GM19023 (cell line): ENCODE data around the gene KRT77.
"Not testable (repeated sequence)": the region's sequence is repeated elsewhere in the genome, so short reads cannot be mapped to it uniquely, and the experiment has no call there.

Experiments
- ATAC-seq: cut with Tn5 transposase; IDR thresholded peaks from one replicate; pipeline ENCODE4 v1.9.1; 2021; ENCODE audit warnings: mild to moderate bottlenecking, moderate library complexity; ENCODE audit not compliant: unreplicated experiment

Gene KRT77

DNA sequence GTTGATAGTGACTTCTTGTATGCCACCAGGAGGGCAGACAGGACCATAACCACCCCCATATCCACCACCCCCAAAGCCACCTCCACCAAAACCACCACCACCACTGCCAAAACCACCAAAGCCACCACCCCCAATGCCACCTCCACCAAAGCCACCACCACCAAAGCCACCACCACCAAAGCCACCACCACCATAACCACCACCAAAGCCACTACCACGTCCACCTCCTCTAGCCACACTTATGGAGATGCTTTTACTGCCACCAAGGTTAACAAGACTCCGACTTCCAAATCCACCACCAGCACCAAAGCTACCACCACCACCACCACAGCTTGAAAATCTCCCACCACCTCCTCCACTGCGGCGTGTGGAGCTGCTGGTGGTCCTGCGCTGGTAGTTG lies 23.4 kb downstream of the KRT77 start:
- no peak for ATAC-seq

DNA sequence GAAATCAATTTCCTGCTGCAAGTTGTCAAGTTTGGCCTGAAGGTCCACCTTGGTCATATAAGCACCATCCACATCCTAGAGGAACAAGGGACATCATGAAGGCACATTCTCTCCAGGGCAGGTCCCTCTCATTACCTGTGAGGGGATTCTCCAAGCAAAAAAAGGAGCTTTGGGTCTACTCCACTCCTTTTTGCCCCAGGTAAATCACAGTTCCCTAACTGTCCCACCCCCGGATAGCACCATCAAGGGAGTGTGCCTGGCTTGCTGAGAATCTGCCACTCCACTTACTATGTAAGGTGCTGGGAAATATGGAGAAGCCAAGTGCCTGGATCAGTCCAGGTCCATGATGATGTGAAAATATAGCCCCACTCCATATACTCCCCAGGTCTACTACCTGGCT lies 25.7 kb downstream of the KRT77 start:
- ATAC-seq = no peak

DNA sequence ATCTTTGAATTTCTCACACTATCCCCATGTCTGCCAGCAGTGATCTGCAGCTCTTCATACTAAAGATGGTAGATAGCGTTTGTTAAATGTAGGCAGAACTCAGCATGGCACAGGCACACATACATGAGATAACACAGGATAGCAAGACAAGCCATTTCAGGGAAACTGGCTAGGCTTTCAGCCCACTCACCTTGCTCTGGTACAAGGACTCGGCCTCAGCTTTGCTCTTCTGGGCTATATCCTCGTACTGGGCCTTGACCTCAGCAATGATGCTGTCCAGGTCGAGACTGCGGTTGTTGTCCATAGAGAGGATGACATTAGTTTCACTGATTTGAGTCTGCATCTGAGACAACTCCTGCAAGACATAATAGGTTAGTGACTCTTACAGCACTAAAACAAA lies 26.2 kb downstream of the KRT77 start:
- no peak for ATAC-seq

DNA sequence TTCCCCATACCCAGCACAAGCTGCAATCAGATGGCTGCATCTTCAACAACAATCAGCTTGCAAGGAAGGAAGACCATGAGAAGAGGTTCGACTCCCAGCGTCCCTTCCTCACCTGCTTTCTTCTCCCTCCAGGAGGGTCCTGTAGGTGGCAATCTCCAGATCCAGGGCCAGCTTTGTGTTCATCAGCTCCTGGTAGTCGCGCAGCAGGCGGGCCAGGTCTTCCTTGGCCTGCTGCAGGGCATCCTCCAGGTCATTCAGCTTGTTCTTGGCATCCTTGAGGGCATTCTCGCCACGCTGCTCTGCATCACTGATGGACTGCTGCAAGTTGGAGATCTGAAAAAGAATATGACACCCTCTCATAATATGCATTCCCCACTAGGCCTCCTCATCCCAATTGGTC lies 27.2 kb downstream of the KRT77 start:
- no peak for ATAC-seq

DNA sequence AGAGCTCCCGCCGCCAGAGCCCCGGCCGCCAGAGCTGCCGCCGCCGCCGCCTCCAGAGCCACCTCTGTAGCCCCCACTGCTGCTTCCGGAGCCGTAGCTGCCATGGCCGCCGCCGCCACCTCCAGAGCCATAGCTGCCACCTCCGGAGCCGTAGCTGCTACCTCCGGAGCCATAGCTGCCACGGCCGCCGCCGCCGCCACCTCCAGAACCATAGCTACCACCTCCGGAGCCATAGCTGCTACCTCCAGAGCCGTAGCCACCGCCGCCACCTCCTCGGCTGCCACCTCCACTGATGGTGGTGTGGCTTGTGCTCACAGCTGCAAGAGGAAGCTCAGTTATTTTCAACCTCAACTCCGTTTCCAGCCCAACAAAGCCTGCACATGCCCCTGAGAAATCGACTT lies 28.0 kb downstream of the KRT77 start:
- no peak for ATAC-seq

DNA sequence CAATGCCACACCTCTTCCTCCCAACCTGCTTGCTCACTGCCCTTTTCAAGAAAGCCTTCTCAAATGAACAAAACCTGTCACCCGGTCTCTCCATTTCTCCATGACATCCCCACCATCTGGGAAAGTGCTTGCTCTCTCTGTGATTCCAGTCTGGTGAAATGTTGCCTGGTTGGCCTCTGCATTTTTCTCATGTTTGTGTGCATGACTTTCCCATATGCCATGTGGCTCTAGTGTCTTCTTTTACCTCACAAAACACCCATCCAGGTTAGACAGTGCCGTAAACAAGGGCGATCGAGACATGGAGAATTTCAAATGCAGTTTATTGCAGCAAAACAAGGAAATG lies 28.9 kb downstream of the KRT77 start:
- ATAC-seq = no peak

DNA sequence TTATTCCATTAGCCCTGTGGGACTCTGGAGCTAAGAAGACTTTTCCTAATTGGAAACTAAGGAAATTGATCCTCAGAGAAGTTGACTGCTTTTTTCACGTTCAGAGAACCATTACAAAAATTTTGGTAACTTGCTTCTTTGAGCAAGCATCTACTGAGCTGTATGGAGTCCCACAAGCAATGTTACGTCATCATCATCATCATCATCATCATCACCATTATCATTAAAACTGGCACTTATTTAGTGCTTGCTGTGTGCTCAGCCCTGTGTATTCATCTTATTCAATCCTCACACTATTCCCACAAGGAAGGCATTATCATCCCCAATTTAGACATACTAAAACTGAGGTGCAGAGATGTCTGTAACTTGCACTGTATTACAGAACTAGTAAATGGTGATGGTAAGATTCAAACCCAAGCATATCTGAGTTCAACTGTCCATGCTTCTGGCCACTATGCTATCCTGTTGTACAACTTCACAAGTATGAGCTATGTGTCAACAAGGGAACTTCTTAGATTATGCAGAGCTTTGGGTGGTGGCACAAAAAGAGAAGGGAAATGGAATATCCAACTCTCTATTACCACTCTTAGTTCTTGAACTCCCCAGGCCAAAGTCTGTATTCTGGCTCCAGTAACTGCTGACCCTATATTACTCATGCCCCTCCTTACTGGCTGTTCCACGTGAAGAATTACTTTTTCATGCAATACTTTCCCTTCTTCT lies 29.5 kb downstream of the KRT77 start:
- no peak for ATAC-seq

DNA sequence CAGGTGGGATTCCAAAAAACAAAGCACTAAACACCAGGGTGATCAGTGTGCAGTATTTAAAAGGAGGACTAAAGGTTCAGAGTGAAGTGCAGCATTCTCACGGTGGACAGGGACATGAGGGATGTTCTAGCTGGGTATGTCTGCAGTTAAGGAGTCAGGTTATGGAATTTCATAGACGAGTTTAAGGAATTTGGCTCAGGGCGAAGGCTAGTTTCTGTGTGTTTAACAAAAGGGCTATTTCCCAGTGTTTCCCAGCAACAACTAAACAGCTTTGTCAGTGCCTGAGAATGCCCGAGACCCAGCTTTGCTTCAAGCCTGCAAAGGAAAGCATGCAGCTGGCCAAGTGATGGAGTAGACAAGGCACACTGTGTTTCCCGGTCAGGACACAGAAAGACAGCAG lies 30.1 kb downstream of the KRT77 start:
- no peak for ATAC-seq

DNA sequence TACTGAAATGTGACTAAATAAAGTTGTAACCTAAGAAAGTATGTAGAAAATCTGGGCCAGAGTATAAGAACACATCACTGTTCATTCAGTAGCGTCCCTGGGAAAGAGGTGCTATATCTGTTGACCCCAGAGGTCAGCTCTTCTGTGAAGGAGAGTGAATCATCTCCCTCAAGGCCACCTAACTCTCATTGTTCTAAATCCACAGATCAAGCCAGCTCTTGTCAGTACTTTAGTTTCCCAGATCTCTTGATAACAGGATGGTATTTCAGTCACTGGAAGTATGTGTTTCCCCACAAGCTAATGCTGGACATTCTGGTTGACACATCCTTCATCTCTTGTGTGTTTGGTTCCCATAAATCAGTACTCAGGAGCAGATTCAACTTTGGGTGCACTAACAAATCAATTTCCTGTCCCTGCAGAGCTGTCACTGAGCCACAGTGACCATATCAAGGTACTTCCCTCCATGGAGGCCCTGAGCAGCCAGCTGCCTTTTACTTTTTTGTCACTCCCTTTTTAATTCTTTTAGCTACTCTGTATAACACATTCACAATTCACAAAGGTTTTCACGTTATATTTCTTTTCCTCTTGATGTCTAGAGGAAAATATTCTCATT lies 30.9 kb downstream of the KRT77 start:
- ATAC-seq = no peak

DNA sequence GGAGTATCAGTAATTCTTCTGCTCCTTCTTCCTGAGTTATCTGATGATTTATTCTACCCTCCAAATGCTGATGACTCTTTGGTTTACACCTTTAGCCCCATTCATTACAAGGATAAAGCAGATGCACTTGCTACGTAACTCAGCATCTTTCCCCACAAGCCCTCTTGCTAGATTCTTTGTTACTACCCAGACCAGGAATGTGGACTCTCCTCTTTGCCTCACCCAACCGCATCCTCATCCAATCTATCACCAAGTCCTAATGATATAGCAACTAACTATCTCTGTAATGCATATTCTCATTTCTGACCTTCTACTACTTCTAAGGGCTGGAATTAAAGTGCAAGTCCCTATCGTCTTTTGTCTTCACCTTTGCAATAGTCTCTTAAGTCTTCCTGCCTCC lies 32.4 kb downstream of the KRT77 start:
- ATAC-seq = no peak

DNA sequence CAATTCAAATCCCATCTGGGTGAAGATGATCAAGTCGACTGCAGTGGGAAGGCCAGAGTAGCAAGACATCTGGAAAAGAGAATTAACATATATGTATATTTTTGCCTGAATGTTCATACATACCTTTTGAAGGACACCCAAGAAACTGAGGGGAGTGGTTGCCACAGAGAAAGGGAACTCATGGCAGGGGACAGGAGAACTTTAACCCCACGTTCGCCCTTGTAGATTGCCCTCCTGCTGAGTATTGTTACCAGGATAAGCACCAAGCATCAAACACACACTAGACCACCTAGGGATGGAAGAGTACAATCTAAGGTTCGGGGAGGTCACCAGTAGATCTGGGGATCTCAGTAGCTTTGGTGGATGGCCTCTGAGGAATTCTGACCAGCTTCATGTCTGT lies 32.8 kb downstream of the KRT77 start:
- ATAC-seq = no peak

DNA sequence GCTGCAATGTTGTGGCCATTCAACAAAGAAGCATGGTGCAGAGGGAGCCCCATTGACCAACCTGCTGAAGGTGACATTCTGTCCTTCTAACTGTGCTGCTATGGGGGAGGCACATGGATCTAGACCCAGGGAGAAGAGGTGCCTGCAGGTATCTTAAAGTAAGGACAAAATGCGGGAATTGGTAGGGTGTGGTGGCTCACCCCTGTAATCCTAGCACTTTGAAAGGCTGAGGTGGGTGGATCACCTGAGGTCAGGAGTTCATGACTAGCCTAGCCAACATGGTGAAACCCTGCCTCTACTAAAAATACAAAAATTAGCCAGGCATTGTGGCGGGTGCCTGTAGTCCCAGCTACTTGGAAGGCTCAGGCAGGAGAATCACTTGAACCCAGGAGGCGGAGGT lies 33.4 kb downstream of the KRT77 start:
- ATAC-seq = not testable (repeated sequence)

DNA sequence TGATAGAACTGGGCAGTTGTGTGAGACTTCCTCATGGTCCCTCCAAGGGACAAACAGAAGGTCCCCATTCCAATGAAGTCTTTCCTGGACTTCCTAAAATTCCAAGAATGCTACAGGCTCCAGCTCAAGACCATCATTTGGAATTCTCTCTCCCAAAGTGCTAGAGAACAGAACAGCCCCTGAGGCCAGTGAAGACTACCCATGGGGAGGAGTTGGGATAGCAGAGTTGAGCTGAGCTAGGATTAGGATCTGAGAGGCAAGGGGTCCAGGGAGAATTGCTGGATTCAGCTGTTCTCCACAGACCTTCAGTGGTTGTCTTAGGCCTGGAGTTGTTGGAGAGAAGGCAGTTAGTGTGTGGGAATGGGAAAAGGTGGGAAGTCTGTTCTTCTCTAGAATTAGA lies 33.9 kb downstream of the KRT77 start:
- ATAC-seq = no peak

DNA sequence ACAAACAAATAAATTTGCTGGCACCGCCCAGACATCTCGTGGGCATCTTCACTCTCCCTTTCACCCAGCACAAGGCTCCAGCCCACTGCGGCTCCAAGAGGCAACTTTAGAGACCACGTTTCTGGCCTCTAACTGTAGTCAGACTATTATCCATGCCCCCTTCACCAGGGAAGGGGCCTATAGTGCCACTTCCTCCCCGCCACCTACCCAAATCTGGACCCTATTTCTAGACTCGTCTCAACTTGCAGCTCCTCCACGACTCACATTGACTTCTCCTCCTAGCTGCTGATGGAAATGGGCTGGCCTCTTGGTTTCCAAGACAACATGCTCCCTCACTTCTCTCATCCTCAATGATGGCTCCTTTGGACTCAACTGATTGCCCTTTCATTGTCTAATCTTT lies 35.4 kb downstream of the KRT77 start:
- no peak for ATAC-seq

DNA sequence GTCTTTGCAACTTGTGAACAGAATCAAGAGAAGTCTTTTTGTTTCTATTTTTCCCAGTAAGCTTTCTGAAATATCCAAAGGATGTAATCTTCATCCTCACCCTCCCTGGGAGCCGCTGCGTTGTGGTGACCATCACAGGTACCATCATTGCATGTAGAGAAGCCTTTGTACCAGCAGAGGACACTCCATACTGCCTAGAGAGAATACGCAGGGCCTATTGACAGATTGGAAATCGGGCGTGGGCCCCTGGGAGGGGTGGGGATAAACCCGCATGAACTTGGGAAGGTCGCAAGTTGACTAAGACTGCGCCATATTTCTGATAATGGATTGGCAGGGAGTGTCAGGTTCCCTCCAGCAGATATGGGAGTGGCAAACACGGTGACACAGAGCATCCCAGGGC lies 35.8 kb downstream of the KRT77 start:
- no peak for ATAC-seq

DNA sequence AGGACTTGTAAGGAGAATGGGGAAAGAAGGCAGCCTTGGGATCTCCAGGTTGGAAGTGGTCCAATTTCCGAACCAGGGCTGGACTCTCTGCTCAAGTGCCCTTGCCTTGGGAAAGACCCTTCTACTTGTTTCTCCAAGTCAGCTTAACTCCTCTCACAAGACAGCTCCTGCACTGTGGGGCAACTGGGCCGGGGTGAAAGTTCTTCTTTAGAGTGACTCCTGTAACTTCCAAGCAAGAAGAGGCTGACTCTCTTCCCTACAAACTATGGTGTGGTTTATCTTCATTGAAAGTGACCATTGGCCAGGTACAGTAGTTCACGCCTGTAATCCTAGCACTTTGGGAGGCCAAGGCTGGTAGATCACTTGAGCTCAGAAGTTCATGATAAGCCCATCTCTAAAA lies 36.9 kb downstream of the KRT77 start:
- no peak for ATAC-seq

DNA sequence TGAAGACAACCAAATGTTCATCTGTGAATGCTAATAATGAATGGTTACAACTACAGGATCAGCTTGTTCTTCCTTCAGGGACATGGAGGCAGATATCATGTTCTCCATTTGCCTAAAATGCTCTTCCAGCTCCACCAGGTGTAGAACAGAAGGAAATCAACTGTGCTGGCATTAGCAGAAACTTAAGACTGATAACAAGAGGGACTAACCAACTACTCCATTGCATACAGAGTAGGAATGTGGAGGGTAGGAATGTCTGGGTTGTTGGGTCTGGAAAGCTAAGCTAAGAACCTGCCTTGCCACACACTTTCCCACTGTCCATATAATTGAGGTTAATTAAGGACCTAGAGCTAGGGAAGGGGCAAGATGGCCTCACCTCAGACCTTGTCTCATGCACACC lies 39.9 kb downstream of the KRT77 start:
- no peak for ATAC-seq

DNA sequence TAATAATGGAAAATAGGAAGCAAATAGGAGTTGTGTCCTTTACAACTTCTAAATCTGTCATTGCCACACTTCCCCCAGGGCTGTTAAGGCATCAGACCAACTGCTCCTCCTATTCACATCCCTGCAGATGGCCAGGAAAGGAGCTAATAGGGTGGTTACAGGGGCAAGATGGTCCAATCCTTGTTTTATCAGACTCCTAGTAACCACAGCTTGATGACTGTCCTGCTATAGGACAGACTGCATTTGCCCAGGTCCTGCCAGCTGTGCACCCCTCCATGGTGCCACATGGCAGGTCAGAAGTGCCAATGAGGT lies 40.5 kb downstream of the KRT77 start:
- ATAC-seq = no peak

DNA sequence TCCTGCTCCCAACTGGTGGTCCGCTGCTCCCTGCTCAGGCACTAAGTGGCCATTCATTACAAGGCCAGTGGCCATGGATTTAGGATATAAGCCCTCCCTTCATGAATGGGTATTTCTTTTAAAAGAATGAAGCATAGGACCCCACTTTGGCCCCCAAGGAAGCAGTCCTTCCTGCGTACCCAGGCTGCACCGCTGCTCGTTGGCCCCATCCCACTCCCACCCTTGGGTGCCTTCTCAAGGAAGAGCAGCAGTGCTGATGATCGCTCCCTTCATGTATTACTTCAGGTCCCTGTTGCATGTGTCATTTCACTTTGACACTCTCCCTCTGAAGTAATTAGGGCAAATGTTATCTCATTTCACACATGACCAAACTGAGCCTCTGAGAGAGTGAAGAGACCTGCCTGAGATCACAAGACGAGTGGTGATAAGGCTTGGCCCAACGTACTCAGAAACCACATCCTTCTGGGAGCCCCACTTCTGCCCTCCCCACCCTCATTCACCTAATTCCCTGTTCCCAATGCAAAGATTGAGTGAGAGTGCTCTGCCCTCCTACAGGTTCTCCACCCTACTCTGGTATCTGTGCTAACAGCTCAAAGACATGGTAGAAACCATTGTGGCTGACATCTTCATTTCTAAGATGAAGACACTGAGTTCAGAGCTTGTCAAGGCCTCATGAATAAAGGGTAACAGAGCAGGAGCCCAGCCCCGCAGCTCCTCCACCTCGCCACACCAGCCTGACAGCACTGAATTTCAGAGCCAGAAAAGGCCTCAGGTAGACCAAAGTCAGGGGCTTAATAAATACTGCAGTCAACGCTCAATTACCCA lies 41.0 kb downstream of the KRT77 start:
- ATAC-seq = no peak

DNA sequence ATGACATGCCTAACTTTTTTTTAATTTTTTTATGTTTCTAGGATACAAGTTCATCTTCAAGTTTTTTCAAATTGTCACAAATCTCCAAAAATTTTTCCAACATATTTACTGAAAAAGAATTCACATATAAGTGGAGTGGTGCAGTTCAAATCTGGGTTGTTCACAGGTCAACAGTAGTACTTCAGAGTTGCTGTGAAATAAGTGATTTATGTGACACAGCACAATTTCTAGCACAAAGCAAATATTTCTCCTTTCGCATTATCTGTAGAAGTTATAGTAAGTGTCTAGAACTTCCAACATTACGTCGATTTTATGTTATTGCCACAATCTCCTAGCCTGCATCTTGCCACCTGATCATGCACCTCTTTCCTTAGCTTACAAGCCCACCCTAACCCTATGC lies 41.7 kb downstream of the KRT77 start:
- ATAC-seq = no peak

DNA sequence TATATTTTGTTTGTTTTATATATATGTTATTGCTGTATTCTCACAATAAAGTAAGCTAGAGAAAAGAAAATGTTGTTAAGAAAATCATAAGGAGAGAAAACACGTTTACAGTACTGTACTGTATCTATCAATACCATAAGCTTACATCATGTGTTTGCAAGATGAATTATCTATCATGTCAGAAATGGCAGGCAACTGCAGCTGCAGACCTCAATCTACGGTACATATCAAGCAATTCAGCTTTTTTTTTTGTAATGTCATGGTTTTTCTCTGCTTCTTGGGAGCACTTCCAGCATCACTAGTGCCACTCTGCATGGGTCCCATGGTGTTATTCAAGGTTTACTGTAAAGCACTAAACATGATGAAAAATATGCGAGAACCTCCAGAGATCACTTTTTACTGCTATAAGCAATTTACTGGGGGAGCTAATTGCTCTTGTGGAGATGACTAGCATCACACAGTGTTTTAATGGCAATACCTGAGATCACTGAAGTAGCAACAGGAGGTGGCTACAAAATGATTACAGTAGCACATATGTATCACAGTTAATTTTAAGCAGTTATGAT lies 42.3 kb downstream of the KRT77 start:
- ATAC-seq = no peak

DNA sequence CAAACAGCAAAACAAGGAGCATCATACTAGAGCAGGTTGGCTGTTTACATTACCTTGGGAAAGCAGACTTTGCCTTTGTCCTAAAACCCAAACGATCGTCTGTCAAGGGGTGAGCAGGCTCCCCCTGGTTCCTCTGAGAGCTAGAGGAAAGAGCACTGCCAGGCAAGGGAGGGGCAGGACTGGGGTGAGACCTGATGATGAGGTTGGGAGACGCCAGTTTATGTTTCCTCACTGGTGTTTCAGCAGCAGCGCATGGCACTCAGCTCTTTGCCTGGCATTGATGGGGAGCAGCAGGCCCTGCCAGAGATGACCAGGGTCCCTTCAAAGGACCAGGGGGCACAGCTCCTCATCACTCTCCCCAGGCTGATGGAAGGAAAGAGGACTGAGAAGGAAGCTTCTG lies 43.4 kb downstream of the KRT77 start:
- ATAC-seq = no peak
